A673 (cell line): Measurements from ENCODE around the gene GABARAP. TPM values are rescaled to one million over a fixed set of nuclear protein-coding genes. Genes with fewer than 3 reads are reported as not detected.

ENCODE experiments used
- BruUV-seq: library from RNA; stranded (reverse); fragments of 400-500 nt; replicated peaks from 2 replicates; lab custom pipeline; 2021; lab: Mats Ljungman, UMichigan
- CTCF ChIA-PET: fragments of 300-600 bp; sonication (Branson Sonifier 250); formaldehyde crosslinking; loops from one replicate; lab custom pipeline; 2022; ENCODE audit warnings: antibody characterized with exemption; lab: Charles Lee
- POLR2A ChIA-PET: fragments of 300-600 bp; sonication (Branson Sonifier 250); formaldehyde crosslinking; loops from one replicate; lab custom pipeline; 2022; ENCODE audit warnings: antibody characterized with exemption; ENCODE audit not compliant: low non-redundant PET; lab: Charles Lee
- DNase-seq: peaks from one replicate; pipeline ENCODE4 v3.0.0-alpha.2; 2015; ENCODE audit warnings: low spot score
- H3K27ac ChIP-seq: fragments of 200-600 bp; sonication (generic); 2 replicates; pipeline ENCODE4 v1.5.1; 2016; ENCODE audit warnings: mixed run types, low read depth, mild to moderate bottlenecking, mixed read lengths, antibody characterized with exemption, low read length; ENCODE audit not compliant: poor library complexity, severe bottlenecking
- H3K27me3 ChIP-seq: fragments of 200-600 bp; sonication (generic); replicated peaks from 2 replicates; pipeline ENCODE4 v1.6.1; 2017; ENCODE audit warnings: mixed run types, low read depth, mild to moderate bottlenecking, mixed read lengths, antibody characterized with exemption, low read length; ENCODE audit not compliant: insufficient read depth, poor library complexity
- H3K36me3 ChIP-seq: fragments of 200-600 bp; sonication (generic); 2 replicates; pipeline ENCODE4 v1.6.1; 2016; ENCODE audit warnings: mixed run types, mild to moderate bottlenecking, mixed read lengths, antibody characterized with exemption, low read length; ENCODE audit not compliant: insufficient read depth, poor library complexity, severe bottlenecking
- H3K4me1 ChIP-seq: fragments of 200-600 bp; sonication (generic); 2 replicates; pipeline ENCODE4 v1.6.1; 2017; ENCODE audit warnings: mixed run types, mild to moderate bottlenecking, mixed read lengths, antibody characterized with exemption, low read length; ENCODE audit not compliant: insufficient read depth, poor library complexity, severe bottlenecking
- H3K4me3 ChIP-seq: fragments of 200-600 bp; sonication (generic); 2 replicates; pipeline ENCODE4 v1.5.1; 2016; ENCODE audit warnings: low read depth, mixed run types, mild to moderate bottlenecking, mixed read lengths, low read length; ENCODE audit not compliant: poor library complexity, severe bottlenecking
- H3K9me3 ChIP-seq: fragments of 200-600 bp; sonication (generic); 2 replicates; pipeline ENCODE4 v1.6.1; 2016; ENCODE audit warnings: mixed run types, low read depth, mild to moderate bottlenecking, mixed read lengths, antibody characterized with exemption, low read length; ENCODE audit not compliant: poor library complexity, severe bottlenecking
- CTCF ChIP-seq: fragments of 300-800, 200-600 bp; sonication (generic); conservative IDR thresholded peaks from 2 replicates; pipeline ENCODE4 v1.5.1; 2017; ENCODE audit warnings: low read depth, mild to moderate bottlenecking, antibody characterized with exemption, low read length, moderate library complexity, mixed read lengths
- EZH2 ChIP-seq: fragments of 200-600 bp; sonication (generic); IDR thresholded peaks from 2 replicates; pipeline ENCODE4 v1.6.1; 2017; ENCODE audit warnings: borderline replicate concordance, low read depth, mild to moderate bottlenecking, mixed read lengths, antibody characterized with exemption, low read length; ENCODE audit not compliant: poor library complexity, severe bottlenecking
- intact Hi-C: fragments of 100-400 bp; cut with micrococcal nuclease; formaldehyde crosslinking; loops from one replicate; pipeline ENCODE4 v1.10.0; 2022; ENCODE audit not compliant: unreplicated experiment
- total RNA-seq: library from RNA; stranded (reverse); gene quantifications from 2 replicates; pipeline ENCODE4 v1.2.3, GENCODE V29; 2021

Gene GABARAP
- total RNA-seq, 1 experiment from 2014 or later = 296 TPM

- BruUV-seq = no TSS peak
- Histone ChIP-seq H3K27me3 (no peaks in the 10 kb centered on the region), H3K27ac (peak overlapping the region; percentile 79), H3K4me1 (peaks cover 51% of the 10 kb centered on the region), H3K36me3 (no peaks in the 10 kb centered on the region), H3K9me3 (no peaks in the 10 kb centered on the region), H3K4me3 (peak overlapping the region; percentile 73)
- DNase-seq = no peak
- ChIA-PET CTCF (interaction anchor here (0.7 to 1.3 kb wide), 3 partner anchors 66 to 170 kb away, joined by 3 to 7 read pairs (median 3); partner anchors contain the start of gene SLC2A4), POLR2A (no interaction called here)
- no peak; the same call in 1 of the 2 replicates for TF ChIP-seq CTCF
- intact Hi-C loops = no loop called here
These were observed 27.1 kb downstream of the GABARAP start for GRCh38 chr17:7215136-7215638.

- peak; percentile 66 for TF ChIP-seq CTCF
- no peak for TF ChIP-seq EZH2
- no peaks in the 10 kb centered on the region for H3K36me3 ChIP-seq
- peak overlapping the region; percentile 73 for H3K4me3 ChIP-seq
- H3K9me3 ChIP-seq = no peaks in the 10 kb centered on the region
- DNase-seq = peak; percentile 99
- POLR2A ChIA-PET = interaction anchor here (0.6 to 0.8 kb wide), 2 partner anchors 17 to 20 kb away, joined by 3 to 5 read pairs; partner anchors contain the start of gene DVL2
- CTCF ChIA-PET = interaction anchor here (0.6 to 1.3 kb wide), 8 partner anchors 10 to 473 kb away, joined by 3 to 7 read pairs (median 3); partner anchors contain the start of genes SLC16A13, SLC2A4, TP53 and WRAP53
- H3K4me1 ChIP-seq = peaks cover 50% of the 10 kb centered on the region
- H3K27me3 ChIP-seq = no peaks in the 10 kb centered on the region
- peak overlapping the region; percentile 79 for H3K27ac ChIP-seq
- intact Hi-C loops = no loop called here
- no TSS peak for BruUV-seq
These were observed 27.7 kb downstream of the GABARAP start for GRCh38 chr17:7214300-7215135.

GRCh38 chr17:7213895-7214299 lies 28.4 kb downstream of the GABARAP start:
- POLR2A ChIA-PET = interaction anchor here (0.6 to 0.8 kb wide), 2 partner anchors 18 to 20 kb away, joined by 3 to 5 read pairs; partner anchors contain the start of gene DVL2
- intact Hi-C loops = no loop called here
- BruUV-seq = no TSS peak

More at GRCh38 chr17:7213895-7214299, 28.4 kb downstream of the GABARAP start:
- no peaks in the 10 kb centered on the region for H3K36me3 ChIP-seq
- H3K4me1 ChIP-seq = peaks cover 47% of the 10 kb centered on the region
- peak; percentile 97 for DNase-seq
- TF ChIP-seq CTCF (peak; percentile 77), EZH2 (no peak)
- no peaks in the 10 kb centered on the region for H3K9me3 ChIP-seq
- CTCF ChIA-PET = interaction anchor here (0.7 to 1.3 kb wide), 6 partner anchors 9 to 474 kb away, joined by 3 to 7 read pairs (median 3); partner anchors contain the start of genes SLC16A13, TP53 and WRAP53
- H3K27me3 ChIP-seq = no peaks in the 10 kb centered on the region
- H3K27ac ChIP-seq = peak overlapping the region; percentile 79
- H3K4me3 ChIP-seq = peak overlapping the region; percentile 73
